ENCODE data around the gene METTL5.
"Not testable (repeated sequence)": the region's sequence is repeated elsewhere in the genome, so short reads cannot be mapped to it uniquely, and the experiment has no call there.

- TF ChIP-seq CTCF (conservative IDR thresholded peaks at IDR 0.05); ZFX (IDR thresholded peaks at IDR 0.05): not testable (repeated sequence)
Measured at GRCh38 chr2:169866230-169866629, 41.5 kb upstream of the METTL5 start.
